Stimulated activated naive CD8-positive, alpha-beta T cell treated with anti-CD3 and anti-CD28 coated beads, Interleukin-15, Interleukin-2, amounts not matched to agents 100 ng/mL and 50 ng/mL, for 24 hours (primary cell): ENCODE measurements around the gene MED13.
"Not testable (repeated sequence)": the region's sequence is repeated elsewhere in the genome, so short reads cannot be mapped to it uniquely, and the experiment has no call there.

Source experiments
- H3K27ac Mint-ChIP-seq: one replicate; pipeline ENCODE4 v1.8.0; 2021; ENCODE audit warnings: mild to moderate bottlenecking, mixed read lengths
- H3K27me3 Mint-ChIP-seq: one replicate; pipeline ENCODE4 v1.8.0; 2021; ENCODE audit warnings: mixed read lengths
- H3K36me3 Mint-ChIP-seq: one replicate; pipeline ENCODE4 v1.8.0; 2021; ENCODE audit warnings: low read depth, mixed read lengths
- H3K4me1 Mint-ChIP-seq: one replicate; pipeline ENCODE4 v1.8.0; 2021; ENCODE audit warnings: low read depth, mixed read lengths
- H3K4me3 Mint-ChIP-seq: one replicate; pipeline ENCODE4 v1.8.0; 2021; ENCODE audit warnings: mild to moderate bottlenecking, mixed read lengths
- H3K9me3 Mint-ChIP-seq: one replicate; pipeline ENCODE4 v1.8.0; 2021; ENCODE audit warnings: mixed read lengths

Gene MED13

GRCh38 chr17:61897548-61898180 lies 167.4 kb downstream of the MED13 start:
- Mint-ChIP-seq H3K27me3 (no peaks in the 10 kb centered on the region), H3K27ac (no peak overlapping the region), H3K9me3 (no peaks in the 10 kb centered on the region), H3K4me1 (no peaks in the 10 kb centered on the region), H3K4me3 (no peak overlapping the region), H3K36me3 (peaks cover 55% of the 10 kb centered on the region)

DNA sequence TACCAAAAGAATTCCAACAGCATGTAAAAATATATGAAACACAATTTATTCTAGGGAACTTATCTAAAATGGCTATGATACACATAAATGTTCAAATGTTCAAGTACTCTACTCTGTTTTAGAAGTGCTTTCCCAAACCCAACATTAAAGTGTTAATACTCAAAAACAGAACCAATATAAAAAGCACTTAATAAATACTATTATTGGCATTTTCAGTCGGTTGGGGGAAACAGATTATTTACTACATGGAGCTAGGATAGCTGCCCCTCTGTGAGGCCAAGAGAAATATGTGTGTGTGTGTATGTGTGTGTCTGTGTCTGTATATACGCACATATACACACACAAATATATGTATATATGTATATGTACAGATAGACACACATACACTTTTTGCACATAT lies 169.7 kb downstream of the MED13 start:
- peaks cover 53% of the 10 kb centered on the region for H3K36me3 Mint-ChIP-seq
- no peaks in the 10 kb centered on the region for H3K4me1 Mint-ChIP-seq
- H3K27me3 Mint-ChIP-seq, result no peaks in the 10 kb centered on the region
- H3K4me3 Mint-ChIP-seq, result no peak overlapping the region
- H3K27ac Mint-ChIP-seq, result no peak overlapping the region
- no peaks in the 10 kb centered on the region for H3K9me3 Mint-ChIP-seq

- H3K4me1 Mint-ChIP-seq, H3K4me3 Mint-ChIP-seq, H3K27ac Mint-ChIP-seq, H3K9me3 Mint-ChIP-seq, H3K27me3 Mint-ChIP-seq: not testable (repeated sequence)
- H3K36me3 Mint-ChIP-seq, result peaks cover 50% of the 10 kb centered on the region
These were observed 170.8 kb downstream of the MED13 start for GRCh38 chr17:61894310-61894709.
